Measurements from ENCODE around the gene FOXP1.

- TF ChIP-seq EZH2phosphoT487 (IDR thresholded peaks at IDR 0.05; ENCODE audit: borderline replicate concordance, low read length) (no peak), CTCF (IDR thresholded peaks at IDR 0.05; ENCODE audit: low read depth, low read length, poor library complexity, severe bottlenecking) (no peak)
Measured at GRCh38 chr3:71304684-71305083, 278.8 kb downstream of the FOXP1 start.
